Stimulated activated CD4-positive, alpha-beta T cell treated with anti-CD3 and anti-CD28 coated beads, Interleukin-1b, Interleukin-23, amount 100 ng/mL, for 24 hours (primary cell): ENCODE results near the gene ROR2.

ENCODE experiments used
- DNase-seq, 4 experiments: peaks; one replicate each; pipeline ENCODE4 v3.0.0-alpha.2; 2020; ENCODE audit warnings: low read depth in 4 of 4, low spot score in 1 of 4

Gene ROR2

DNA sequence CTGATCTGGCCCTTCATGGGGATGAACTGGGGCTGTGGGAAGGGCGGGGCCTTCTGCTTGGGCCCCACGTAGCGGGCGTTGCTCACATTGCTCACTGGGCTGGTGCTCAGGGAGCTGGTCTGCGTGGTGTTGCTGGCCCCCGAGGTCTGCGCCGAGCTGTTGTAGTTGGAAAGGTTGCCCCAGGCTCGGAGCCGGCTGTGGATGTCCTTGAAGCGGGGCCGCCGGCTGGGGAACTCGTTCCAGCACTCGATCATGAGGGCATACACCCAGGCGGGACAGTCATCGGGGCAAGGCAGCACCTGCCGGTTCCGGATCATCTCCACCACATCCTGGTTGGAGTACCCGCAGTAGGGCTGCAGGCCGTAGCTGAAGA lies 226.0 kb downstream of the ROR2 start:
- no peak for DNase-seq

DNA sequence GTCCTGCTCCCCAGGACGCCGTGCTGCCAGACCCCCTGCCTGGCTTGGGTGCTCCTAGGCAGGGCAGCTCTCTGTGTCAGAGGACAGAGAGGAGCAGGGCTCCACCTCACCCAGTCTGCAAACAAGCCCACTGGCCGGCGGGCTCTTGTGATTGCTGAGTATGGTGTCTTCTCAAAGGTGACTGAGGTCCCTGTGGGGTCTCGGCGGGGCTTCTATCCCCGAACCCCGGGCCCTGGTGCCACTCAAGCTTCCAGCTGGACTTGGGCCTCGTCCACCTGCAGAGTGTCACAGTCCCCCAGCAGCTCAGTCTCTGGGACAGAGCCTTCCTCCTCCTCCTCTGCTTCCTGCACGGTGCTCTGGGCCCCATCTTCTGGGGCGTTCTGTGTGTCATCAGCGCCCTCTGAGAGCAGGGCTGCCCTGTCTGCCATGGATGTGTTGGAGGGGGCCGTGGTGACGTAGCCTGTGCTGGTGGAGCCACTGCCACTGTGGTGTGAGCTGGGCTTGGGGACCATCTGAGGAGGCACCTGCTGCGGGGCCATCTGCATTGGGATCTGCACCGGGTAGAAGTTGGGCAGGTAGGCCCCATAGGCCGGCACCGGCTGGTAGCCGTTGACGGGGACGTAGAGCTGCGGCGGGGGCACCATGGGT lies 226.5 kb downstream of the ROR2 start:
- no peak for DNase-seq

DNA sequence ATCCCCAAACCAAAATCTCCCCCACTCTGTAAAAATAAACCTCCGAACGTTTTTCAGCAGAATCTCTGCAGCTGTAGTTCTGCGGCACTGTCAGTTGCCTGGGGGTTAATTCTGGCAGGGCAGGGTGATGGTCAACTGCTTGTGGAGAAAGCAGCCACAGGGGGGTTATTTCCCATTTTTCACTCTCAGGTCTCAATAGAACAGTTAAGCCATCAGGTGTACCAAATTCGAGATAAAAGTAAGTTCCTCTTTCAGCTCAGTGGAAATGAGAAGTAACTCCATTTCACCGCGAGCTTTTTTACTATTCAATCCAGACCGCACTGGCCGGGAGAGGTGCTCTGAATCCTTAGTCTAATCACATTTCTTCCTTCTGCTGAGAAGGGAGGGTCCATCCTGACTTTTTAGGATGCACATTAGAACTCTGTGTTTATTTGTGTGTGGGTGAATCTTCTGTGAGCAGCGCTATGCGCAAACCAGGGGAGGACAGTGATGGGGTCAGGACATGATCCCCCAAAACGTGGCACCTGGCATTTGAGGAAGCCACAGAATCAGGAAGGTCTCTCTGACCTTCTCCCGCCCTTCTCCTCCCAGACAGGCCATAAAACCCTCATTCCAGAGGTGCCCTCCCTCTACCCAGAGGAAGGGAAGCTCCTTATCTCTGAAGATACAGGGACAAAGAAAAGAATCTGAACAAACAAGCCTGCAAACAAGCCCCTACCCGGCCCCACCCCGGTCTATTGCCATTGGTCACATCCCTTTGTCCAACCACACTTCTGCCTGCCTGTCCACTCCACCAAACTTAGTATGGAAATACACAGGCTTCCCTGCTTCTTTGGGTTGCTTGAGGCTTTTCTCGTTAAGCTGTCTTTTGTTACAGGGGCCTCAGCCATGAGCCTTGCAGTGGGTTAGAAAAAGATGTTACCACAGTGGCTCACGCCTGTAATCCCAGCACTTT lies 229.0 kb downstream of the ROR2 start:
- no peak for DNase-seq

DNA sequence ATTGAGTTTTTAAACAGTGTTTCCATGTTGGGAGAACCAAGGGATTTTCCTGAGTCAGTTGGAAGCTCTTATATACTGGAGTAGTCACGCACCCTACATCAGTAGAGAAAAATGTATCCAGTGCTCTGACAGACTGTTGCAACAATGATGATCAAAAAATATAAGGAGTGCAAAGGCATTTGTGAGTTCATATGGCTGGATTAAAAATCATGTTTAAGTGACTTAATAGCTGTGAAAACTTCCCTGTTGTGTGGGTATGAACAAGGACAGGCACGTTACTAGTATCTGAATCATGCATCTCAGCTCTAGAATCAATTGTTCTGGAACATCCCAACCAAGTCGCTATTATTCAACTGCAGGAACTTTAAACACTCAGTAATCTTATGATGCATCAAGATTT lies 229.7 kb downstream of the ROR2 start:
- no peak for DNase-seq

DNA sequence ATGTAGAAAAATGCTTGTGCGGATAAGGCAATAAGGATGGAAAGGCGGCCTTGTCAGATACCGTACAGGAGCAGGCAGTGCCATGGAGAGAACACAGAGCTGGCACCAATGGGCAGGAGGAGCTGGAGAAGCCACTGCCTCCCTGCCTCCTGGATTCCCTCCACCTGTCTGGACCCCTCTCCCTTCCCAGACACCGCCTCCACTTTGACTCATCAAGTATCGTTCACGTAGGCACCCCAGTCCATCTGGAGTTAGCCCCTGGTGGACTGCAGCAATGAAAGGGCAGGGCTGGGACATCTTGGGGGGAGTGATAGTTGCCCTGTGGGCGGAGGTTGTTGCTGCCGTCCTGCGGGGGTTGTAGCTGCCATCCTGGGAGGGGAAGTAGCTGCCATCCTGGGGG lies 232.0 kb downstream of the ROR2 start:
- DNase-seq: no peak

DNA sequence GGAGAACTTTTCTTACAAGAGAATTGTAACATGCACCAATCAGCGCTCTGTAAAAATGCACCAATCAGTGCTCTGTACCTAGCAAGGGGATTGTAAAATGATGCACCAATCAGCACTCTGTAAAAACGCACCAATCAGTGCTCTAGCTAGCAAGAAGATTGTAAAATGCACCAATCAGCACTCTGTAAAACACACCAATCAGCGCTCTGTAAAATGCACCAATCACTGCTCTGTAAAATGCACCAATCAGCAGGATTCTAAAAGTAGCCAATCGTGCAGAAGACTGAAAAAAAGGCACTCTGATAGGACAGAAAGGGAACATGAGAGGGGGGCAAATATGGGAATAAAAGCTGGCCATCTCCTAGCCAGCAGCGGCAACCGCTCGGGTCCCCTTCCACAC lies 233.2 kb downstream of the ROR2 start:
- no peak for DNase-seq

DNA sequence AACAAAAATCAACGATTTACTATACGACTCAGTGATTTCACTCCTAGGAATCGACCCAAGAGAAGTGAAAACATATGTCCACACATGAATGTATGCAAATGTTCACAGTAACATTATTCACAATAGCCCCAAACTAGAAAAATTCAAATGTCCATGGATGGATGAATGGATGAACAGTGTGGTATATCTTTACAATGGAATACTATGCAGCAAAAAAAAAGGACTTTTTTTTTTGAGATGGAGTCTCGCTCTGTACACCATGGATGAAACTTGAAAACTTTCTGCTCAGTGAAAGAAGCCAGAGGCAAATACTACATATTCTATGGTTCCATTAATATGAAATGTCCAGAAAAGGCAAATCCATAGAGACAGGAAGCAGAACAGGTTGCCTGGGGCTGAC lies 233.8 kb downstream of the ROR2 start:
- DNase-seq: no peak

DNA sequence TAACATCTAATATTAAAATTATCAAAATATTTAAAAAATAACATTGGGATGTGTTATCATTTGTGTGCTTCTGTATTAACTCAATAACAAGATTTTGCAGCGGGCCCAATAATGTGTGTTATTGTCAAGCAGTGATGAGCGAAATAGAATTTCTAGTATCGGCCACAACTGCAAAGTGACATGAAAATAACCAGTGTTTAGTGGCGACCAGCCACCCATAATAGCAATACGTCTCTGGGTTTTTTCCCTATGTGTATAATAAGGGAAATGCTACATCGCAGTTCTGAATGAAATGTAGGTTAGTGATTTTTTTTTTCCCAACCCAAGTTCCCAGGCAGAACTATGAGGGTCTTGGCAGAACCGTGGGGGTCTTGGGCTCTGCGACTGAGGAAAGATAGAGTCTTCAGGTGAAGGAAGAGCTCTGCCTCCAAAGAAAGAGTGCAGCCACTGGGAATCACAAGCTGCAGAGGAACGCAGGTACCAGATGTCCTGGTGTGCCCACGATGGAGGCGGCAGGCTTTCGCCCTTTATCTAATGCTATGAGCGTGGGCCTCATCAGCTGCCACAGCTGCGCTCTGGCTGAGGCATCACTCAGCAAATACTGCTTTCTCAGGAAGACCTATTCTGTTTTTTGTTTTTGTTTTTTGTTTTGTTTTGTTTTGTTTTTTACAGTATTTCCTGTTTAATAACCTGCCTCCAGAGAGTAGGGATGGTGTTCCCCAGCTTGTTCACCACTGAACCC lies 235.0 kb downstream of the ROR2 start:
- no peak for DNase-seq

DNA sequence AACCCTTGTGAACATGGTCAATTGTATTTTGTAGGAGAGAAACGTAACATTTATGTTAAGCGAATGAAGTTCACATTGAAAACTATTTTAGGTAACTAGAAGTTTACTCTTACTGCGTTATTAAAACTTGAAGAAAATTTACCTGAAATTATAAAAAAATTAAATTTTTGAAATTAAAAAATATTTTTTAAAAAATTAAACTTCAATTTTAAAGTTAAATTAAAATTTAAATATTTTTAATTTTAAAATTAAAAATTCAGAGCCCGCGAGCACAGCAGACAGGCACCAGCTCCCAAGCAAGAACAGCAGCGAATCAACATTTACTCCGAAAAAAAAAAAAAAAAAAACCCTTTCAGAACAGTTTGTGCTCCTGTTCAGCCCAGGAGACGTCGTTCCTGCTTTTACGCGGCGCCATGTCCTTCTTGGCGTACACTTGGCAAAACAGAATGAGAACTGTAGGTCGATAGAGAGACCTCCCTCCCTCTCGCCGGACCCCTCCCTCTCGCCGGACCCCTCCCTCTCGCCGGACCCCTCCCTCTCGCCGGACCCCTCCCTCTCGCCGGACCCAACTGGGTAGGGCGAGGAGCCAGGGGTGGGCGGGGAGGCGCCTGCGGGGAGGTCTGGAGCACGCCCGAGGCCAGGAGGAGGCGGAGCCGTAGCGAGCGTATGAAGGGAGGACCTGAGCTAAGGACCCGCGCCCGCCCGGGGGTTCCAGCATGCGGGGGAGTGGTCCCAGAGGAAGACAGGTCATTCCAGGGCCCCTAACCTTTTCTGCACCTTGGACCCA lies 235.8 kb downstream of the ROR2 start:
- no peak for DNase-seq

DNA sequence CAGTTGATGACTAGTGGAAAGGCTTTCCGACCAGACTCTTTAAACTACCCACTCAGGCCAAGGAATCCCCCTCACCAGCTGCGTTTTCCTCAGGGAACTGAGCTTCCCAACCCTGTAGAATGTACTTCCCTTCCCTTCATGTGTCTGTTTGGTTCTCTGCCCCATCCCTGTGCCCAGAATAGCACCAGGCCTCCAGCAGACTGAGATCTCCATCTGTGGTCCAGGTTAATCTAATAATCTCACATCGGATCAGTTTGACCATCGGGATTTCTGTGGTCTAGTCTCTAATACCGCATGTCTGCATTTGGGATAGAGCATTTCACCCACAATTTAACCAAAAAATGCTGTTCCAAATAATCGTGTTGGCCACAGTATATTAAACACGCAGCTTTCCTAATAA lies 237.2 kb downstream of the ROR2 start:
- DNase-seq: no peak

DNA sequence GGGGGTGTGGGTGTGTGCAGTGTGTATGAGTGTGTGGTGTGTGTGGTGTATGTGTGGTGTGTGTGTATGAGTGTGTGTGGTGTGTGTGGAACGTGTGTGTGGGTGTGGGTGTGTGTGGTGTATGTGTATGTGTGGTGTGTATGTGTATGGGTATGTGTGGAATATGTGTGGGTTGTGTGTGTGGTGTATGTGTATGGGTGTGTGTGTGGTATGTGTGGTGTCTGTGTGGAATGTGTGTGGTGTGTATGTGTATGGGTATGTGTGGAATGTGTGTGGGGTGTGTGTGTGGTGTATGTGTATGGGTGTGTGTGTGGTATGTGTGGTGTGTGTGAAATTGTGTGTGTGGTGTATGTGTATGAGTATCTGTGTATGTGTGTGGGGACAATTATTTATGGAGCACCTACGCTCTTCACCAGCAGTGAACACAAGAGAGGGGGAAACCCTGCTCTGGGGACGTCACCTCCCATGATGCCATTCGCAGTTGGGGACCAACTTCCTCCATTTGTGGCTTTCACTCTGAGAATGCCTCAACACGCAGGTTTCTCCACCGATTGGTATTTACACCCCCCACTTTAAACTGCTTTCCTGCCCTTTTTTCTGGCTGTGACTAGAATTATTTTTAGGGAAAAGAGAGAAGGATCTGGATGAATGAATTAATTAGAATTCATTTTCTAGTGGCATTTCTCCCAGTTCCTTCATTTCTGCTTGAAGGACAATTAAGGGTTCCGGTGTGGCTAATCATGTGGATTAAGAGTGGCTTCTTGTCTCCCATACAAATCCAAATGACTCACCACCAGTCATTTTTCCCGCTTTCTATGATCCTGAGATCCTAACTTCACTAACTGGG lies 238.1 kb downstream of the ROR2 start:
- peak in 2 of 4 experiments; percentile 49 to 56 for DNase-seq

DNA sequence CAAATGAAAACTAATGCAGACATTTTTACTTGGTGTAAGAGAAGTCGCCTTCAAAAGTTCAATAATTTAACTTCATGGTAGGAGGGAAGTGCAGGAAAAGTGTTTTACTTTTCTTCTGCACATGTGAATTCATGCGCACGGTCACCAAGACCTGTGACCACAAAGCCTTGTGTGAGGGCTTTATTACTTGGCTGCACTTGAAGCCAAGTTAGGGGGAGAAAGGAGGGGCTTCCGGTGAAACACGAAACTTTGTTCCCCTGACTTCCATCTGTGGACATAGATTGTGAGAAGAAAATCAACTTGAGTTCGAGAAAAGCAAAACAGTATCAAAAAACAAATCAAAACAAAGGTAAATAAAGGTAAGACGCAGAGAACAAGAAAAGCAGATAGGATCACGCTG lies 239.9 kb downstream of the ROR2 start:
- DNase-seq: no peak

DNA sequence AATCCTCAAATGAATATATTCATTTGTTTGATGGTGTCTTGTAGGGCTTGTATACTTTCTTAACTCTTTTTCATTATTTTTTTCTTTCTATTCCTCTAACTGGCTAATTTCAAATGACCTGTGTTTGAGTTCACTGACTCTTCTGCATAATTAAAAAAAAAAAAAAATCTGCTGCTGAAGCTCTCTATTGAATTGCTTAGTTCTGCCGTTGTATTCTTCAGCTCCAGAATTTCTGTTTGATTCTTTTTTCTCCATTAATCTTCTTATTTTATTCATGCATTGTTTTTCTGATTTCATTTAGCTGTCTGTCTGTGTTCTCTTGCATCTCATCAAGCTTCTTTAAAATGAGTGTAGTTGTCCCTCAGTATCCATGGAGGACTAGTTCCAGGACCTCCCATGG lies 244.6 kb downstream of the ROR2 start:
- no peak for DNase-seq

DNA sequence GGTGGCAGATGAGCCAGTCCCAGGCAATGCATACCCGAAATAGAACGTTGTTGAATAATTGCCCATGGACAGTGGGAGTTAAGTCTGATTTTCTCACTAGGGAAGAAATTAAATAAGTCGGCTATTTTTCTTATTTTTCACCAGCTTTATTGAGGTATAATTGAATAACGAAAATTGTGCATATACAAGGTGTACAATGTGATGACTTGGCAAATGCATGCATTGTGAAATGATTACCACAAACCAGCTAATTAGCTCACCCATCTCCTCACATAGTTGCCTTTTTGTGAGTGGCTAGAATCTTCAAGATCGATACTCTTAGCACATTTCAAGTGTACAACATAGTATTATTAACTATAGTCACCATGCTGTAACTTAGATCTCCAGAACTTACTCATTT lies 249.6 kb downstream of the ROR2 start:
- no peak for DNase-seq

DNA sequence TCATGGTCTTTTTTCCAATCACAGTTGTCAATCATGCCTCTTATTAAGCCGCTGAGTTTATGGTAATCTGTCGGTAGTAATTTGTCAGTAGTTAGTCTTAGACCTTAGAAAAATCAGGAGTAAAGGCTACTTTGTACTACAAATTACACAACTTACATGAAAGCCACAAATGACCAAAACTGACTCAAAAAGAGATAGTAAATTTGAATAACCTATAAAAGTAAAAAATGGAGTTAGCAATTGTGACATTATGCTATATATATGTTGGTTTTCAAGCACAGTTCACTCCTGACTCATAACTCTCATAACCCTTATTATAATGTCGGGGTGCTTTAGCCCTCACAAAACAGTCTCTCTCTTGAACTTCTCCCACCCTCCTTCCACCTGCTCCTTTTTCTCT lies 251.8 kb downstream of the ROR2 start:
- DNase-seq: no peak

DNA sequence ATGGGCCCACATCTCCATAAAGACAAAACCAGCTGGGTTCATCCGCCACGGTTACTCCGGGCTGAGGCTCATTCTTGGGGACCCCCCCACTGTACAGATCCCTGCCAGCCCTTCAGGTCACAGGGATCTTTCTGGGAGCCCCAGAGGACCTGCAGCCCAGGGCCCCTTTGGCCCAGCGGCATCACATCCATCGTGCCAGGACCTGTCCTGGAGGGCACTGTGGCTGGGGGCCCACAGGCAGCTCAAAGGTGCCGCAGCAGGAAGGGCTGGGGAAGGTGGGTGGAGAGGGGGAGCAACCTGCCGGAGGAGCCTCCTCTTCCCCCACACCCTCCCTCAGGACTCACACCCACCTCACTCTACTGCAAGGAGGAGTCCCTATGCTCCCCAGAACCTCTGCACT lies 252.8 kb downstream of the ROR2 start:
- no peak for DNase-seq

DNA sequence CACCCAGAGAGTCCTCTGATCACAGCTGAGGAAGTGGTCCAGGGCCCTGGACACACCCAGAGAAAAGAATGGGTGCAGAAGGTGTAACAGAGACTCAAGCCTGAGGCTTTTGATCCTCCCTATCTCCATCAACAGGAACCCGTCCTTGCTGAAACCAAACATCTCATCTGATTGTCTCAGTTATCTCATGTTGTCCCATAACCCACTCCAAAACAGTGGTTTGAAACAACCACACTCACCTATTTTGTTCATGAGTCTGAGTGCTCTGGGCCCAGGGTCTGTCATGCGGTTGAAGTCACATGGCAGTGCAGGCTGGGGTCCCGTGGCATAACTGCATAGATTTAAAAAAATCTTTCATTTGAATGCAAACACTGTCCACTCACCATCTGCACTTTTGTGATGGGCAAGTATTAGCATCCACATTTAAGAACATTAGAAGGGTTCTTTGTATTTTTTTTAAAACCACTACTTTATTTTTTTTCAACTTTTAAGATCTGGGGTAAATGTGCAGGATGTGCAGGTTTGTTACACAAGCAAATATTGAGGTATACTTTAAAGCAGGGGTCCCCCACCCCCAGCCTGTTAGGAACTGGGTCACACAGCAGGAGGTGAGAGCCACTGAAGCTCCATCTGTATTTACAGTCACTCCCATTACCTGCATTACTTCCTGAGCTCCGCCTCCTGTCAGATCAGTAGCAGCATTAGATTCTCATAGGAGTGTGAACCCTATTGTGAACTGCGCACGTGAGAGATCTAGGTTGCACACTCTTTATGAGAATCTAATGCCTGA lies 255.8 kb downstream of the ROR2 start:
- no peak for DNase-seq

DNA sequence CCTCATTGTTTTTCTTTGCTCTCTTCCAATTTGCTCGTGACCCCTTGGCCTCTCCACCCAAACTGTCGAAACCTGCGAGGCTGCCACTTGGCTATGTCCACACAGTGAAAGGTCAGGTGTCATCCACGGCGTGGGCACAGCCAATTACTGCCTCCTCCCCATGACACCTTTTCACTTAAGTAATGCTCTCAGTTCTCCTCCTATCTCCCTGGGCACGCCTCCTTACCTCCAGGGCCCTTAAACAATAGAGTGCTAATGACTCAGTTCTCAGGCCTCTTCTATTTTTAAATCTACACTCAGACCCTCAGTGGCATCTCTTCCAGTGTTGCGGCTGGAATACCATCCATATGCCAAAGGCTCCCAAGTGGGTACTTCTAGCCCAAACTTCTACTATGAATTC lies 256.8 kb downstream of the ROR2 start:
- DNase-seq: no peak

DNA sequence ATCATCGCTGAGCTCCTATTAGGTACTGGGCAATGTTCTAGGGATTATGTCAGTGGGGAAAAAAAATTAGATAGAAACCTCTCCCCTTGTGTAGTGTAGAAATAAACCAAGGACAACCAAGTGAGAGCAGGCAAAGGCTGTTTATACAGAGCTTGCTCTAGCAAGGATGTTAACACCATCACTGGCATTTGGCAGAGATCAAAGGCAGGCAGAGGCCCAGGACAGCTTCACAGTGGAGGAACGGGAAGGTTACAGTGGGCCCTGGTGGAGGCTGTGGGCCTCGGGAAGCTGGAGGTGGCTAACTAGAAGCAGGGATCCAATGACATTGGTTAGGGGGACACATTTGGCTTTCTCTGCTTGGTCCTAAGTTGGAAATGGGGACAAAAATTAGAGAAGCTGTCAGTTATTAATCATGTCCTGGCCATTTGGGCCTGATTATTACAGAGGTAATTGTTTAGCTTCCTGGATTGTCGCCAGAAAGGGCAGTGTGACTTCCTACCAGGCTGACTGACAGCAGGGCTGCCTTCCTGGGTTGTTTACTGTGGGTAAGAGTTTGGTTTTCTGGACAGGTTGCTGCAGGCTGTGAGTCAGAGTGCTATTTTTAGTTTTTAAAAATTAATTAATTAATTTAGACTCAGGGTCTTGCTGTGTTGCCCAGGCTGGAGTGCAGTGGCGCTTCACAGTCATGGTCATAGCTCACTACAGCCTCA lies 259.3 kb downstream of the ROR2 start:
- no peak for DNase-seq
